Measurements from ENCODE around the gene IFT43.

DNA sequence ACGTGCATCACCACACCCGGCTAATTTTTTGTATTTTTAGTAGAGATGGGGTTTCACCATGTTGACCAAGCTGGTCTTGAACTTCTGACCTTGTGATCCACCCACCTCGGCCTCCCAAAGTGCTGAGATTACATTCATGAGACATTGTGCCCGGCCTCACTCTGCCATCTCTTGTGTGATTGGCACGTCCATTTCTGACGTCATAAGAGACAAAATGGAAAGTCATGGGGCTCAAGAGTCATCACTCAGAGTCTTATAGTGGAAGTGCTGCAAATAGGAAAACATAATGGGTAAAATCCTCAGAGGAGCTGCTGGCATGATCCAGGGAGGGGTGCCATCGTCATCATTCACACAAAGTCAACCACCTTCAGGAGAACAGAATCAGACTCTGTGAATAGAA lies 112.0 kb downstream of the IFT43 start:
- no peak for TF ChIP-seq EP300 (IDR thresholded peaks at IDR 0.05; ENCODE audit: low read depth)
- TF ChIP-seq, protein P1, sequence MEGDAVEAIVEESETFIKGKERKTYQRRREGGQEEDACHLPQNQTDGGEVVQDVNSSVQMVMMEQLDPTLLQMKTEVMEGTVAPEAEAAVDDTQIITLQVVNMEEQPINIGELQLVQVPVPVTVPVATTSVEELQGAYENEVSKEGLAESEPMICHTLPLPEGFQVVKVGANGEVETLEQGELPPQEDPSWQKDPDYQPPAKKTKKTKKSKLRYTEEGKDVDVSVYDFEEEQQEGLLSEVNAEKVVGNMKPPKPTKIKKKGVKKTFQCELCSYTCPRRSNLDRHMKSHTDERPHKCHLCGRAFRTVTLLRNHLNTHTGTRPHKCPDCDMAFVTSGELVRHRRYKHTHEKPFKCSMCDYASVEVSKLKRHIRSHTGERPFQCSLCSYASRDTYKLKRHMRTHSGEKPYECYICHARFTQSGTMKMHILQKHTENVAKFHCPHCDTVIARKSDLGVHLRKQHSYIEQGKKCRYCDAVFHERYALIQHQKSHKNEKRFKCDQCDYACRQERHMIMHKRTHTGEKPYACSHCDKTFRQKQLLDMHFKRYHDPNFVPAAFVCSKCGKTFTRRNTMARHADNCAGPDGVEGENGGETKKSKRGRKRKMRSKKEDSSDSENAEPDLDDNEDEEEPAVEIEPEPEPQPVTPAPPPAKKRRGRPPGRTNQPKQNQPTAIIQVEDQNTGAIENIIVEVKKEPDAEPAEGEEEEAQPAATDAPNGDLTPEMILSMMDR (IDR thresholded peaks at IDR 0.05) = no peak

Data from transverse colon (tissue), 3 donors.